ENCODE measurements around the gene MUC12. TPM values are rescaled to one million over a fixed set of nuclear protein-coding genes. Genes with fewer than 3 reads are reported as not detected.
A peak's percentile ranks its signal among the peaks of the same experiment; 100 is the strongest.
"Not testable (repeated sequence)": the region's sequence is repeated elsewhere in the genome, so short reads cannot be mapped to it uniquely, and the experiment has no call there.

MUC12 gene
- total and polyA plus RNA-seq, 5 donors: 0.63 TPM; not detected in 4

- intact Hi-C loops (cut with DNase I); H3K4me1 ChIP-seq (ENCODE audit: control insufficient read depth, insufficient read depth, low read length); H3K9me3 ChIP-seq (ENCODE audit: control insufficient read depth, low read length); H3K27ac ChIP-seq (ENCODE audit: low read length); DNase-seq; H3K27me3 ChIP-seq (ENCODE audit: control insufficient read depth, insufficient read depth); H3K4me3 ChIP-seq (ENCODE audit: low read length): not testable (repeated sequence)
- peak in 1 of 2 donors; percentile 34 for ATAC-seq
- WGBS: no CpG with 5 or more reads among the region's 9 CpGs
Measured at GRCh38 chr7:100994671-100995070, 25.3 kb downstream of the MUC12 start.

- H3K4me3 ChIP-seq (ENCODE audit: low read length); DNase-seq; ATAC-seq; H3K27ac ChIP-seq (ENCODE audit: low read length); H3K9me3 ChIP-seq (ENCODE audit: control insufficient read depth, low read length); intact Hi-C loops (cut with DNase I); H3K27me3 ChIP-seq (ENCODE audit: control insufficient read depth, insufficient read depth); H3K4me1 ChIP-seq (ENCODE audit: control insufficient read depth, insufficient read depth, low read length): not testable (repeated sequence)
- WGBS: 77% methylated on average over 4 of the region's 10 CpGs
Measured at GRCh38 chr7:100998530-100998929, 29.2 kb downstream of the MUC12 start.

GRCh38 chr7:100999334-100999733 is 30.0 kb downstream of the MUC12 start:
- DNase-seq; H3K4me3 ChIP-seq (ENCODE audit: low read length); intact Hi-C loops (cut with DNase I); H3K9me3 ChIP-seq (ENCODE audit: control insufficient read depth, low read length); H3K27me3 ChIP-seq (ENCODE audit: control insufficient read depth, insufficient read depth); H3K27ac ChIP-seq (ENCODE audit: low read length); H3K4me1 ChIP-seq (ENCODE audit: control insufficient read depth, insufficient read depth, low read length): not testable (repeated sequence)
- no CpG with 5 or more reads among the region's 9 CpGs for WGBS
- ATAC-seq: peak; percentile 55 to 60

- H3K9me3 ChIP-seq (ENCODE audit: control insufficient read depth, low read length); H3K4me1 ChIP-seq (ENCODE audit: control insufficient read depth, insufficient read depth, low read length); DNase-seq; H3K27ac ChIP-seq (ENCODE audit: low read length); H3K4me3 ChIP-seq (ENCODE audit: low read length); H3K27me3 ChIP-seq (ENCODE audit: control insufficient read depth, insufficient read depth); intact Hi-C loops (cut with DNase I): not testable (repeated sequence)
- 85% methylated on average over 9 of the region's 10 CpGs for WGBS
- ATAC-seq: peak in 1 of 2 donors; percentile 37
Measured at GRCh38 chr7:101000025-101000424, 30.7 kb downstream of the MUC12 start.

- H3K27me3 ChIP-seq (ENCODE audit: control insufficient read depth, insufficient read depth); DNase-seq; H3K27ac ChIP-seq (ENCODE audit: low read length); intact Hi-C loops (cut with DNase I); H3K4me3 ChIP-seq (ENCODE audit: low read length); H3K4me1 ChIP-seq (ENCODE audit: control insufficient read depth, insufficient read depth, low read length); H3K9me3 ChIP-seq (ENCODE audit: control insufficient read depth, low read length): not testable (repeated sequence)
- WGBS: 92% methylated on average over 2 of the region's 8 CpGs
- peak in 1 of 2 donors; percentile 41 for ATAC-seq
Measured at GRCh38 chr7:101002333-101002732, 33.0 kb downstream of the MUC12 start.

- 64% methylated on average over 2 of the region's 2 CpGs for WGBS
- H3K4me1 ChIP-seq (ENCODE audit: control insufficient read depth, insufficient read depth, low read length); H3K9me3 ChIP-seq (ENCODE audit: control insufficient read depth, low read length); H3K4me3 ChIP-seq (ENCODE audit: low read length); H3K27ac ChIP-seq (ENCODE audit: low read length); H3K27me3 ChIP-seq (ENCODE audit: control insufficient read depth, insufficient read depth); DNase-seq; ATAC-seq; intact Hi-C loops (cut with DNase I): not testable (repeated sequence)
Measured at GRCh38 chr7:101007361-101007760, 38.0 kb downstream of the MUC12 start.

GRCh38 chr7:101009629-101010028 is 40.3 kb downstream of the MUC12 start:
- intact Hi-C loops (cut with DNase I): no loop called here
- Histone ChIP-seq H3K27ac (ENCODE audit: low read length) (no peak overlapping the region), H3K4me3 (ENCODE audit: low read length) (no peak overlapping the region), H3K9me3 (ENCODE audit: control insufficient read depth, low read length) (no peaks in the 10 kb centered on the region), H3K4me1 (ENCODE audit: control insufficient read depth, insufficient read depth, low read length) (no peaks in the 10 kb centered on the region), H3K27me3 (ENCODE audit: control insufficient read depth, insufficient read depth) (no peaks in the 10 kb centered on the region)
- 72% methylated on average over 5 of the region's 5 CpGs for WGBS
- no peak for DNase-seq
- no peak for ATAC-seq

- DNase-seq (no peak), ATAC-seq (no peak)
- intact Hi-C loops (cut with DNase I): no loop called here
- Histone ChIP-seq H3K4me1 (ENCODE audit: control insufficient read depth, insufficient read depth, low read length) (no peaks in the 10 kb centered on the region), H3K27me3 (ENCODE audit: control insufficient read depth, insufficient read depth) (no peaks in the 10 kb centered on the region), H3K27ac (ENCODE audit: low read length) (no peak overlapping the region), H3K9me3 (ENCODE audit: control insufficient read depth, low read length) (no peaks in the 10 kb centered on the region), H3K4me3 (ENCODE audit: low read length) (no peak overlapping the region)
- WGBS: 87% methylated on average over 6 of the region's 6 CpGs
Measured at GRCh38 chr7:101012931-101013330, 43.6 kb downstream of the MUC12 start.

- DNase-seq (no peak), ATAC-seq (no peak)
- WGBS: 77% methylated on average over 8 of the region's 8 CpGs
- Histone ChIP-seq H3K27ac (ENCODE audit: low read length) (no peak overlapping the region), H3K4me1 (ENCODE audit: control insufficient read depth, insufficient read depth, low read length) (no peaks in the 10 kb centered on the region), H3K4me3 (ENCODE audit: low read length) (no peak overlapping the region), H3K27me3 (ENCODE audit: control insufficient read depth, insufficient read depth) (no peaks in the 10 kb centered on the region), H3K9me3 (ENCODE audit: control insufficient read depth, low read length) (no peaks in the 10 kb centered on the region)
- intact Hi-C loops (cut with DNase I): no loop called here
Measured at GRCh38 chr7:101015626-101016025, 46.3 kb downstream of the MUC12 start.

- 1% methylated on average over 29 of the region's 29 CpGs for WGBS
- Histone ChIP-seq H3K4me3 (ENCODE audit: low read length) (peak overlapping the region; percentile 37), H3K9me3 (ENCODE audit: control insufficient read depth, low read length) (no peaks in the 10 kb centered on the region), H3K4me1 (ENCODE audit: control insufficient read depth, insufficient read depth, low read length) (no peaks in the 10 kb centered on the region), H3K27ac (ENCODE audit: low read length) (peak overlapping the region; percentile 38), H3K27me3 (ENCODE audit: control insufficient read depth, insufficient read depth) (no peaks in the 10 kb centered on the region)
- intact Hi-C loops (cut with DNase I): no loop called here
- ATAC-seq: peak; percentile 92 to 98
- peak; percentile 86 to 90 (median 87) for DNase-seq
Measured at GRCh38 chr7:101017064-101017777, 47.9 kb downstream of the MUC12 start.

GRCh38 chr7:101018271-101019167 is 49.2 kb downstream of the MUC12 start:
- Histone ChIP-seq H3K4me3 (ENCODE audit: low read length) (no peak overlapping the region), H3K9me3 (ENCODE audit: control insufficient read depth, low read length) (no peaks in the 10 kb centered on the region), H3K27me3 (ENCODE audit: control insufficient read depth, insufficient read depth) (no peaks in the 10 kb centered on the region), H3K27ac (ENCODE audit: low read length) (no peak overlapping the region), H3K4me1 (ENCODE audit: control insufficient read depth, insufficient read depth, low read length) (no peaks in the 10 kb centered on the region)
- 43% methylated on average over 14 of the region's 14 CpGs for WGBS
- DNase-seq (no peak), ATAC-seq (no peak)
- intact Hi-C loops (cut with DNase I): no loop called here

Data from right cardiac atrium (tissue), 5 donors.